H1 (cell line): Measurements from ENCODE around the gene DAAM1. TPM values are rescaled to one million over a fixed set of nuclear protein-coding genes. Genes with fewer than 3 reads are reported as not detected.

ENCODE experiments used
- CTCF ChIA-PET: fragments of 300-600 bp; sonication (Branson Sonifier 250); formaldehyde crosslinking; loops from one replicate; lab custom pipeline; 2021; ENCODE audit not compliant: partially characterized antibody; lab: Charles Lee
- POLR2A ChIA-PET: fragments of 300-600 bp; sonication (Branson Sonifier 250); formaldehyde crosslinking; loops from one replicate; lab custom pipeline; 2021; ENCODE audit warnings: inconsistent platforms; ENCODE audit not compliant: partially characterized antibody; lab: Charles Lee
- DNase-seq, 2 experiments: peaks; one replicate each; pipeline versions ENCODE4 v3.0.0 to v3.0.0-alpha.2; 2010 to 2022; ENCODE audit warnings: low spot score in 2 of 2, low read depth in 1 of 2, mixed read lengths in 1 of 2
- FAIRE-seq: peaks from 2 replicates; lab custom pipeline; 2011; peaks lifted over from hg19 to GRCh38; lab: Jason Lieb, UNC
- H2AFZ ChIP-seq: 2 replicates; pipeline ENCODE4 v1.8.1; 2012; ENCODE audit warnings: low read length, inconsistent platforms
- H2AK5ac ChIP-seq: 2 replicates; pipeline ENCODE4 v1.6.1; 2013; ENCODE audit warnings: low read depth, low read length
- H2BK120ac ChIP-seq: replicated peaks from 2 replicates; pipeline ENCODE3; 2013; ENCODE audit warnings: low read depth, low read length, inconsistent platforms
- H2BK12ac ChIP-seq: 2 replicates; pipeline ENCODE4 v1.6.1; 2013; ENCODE audit warnings: low read depth, low read length
- H2BK15ac ChIP-seq: 2 replicates; pipeline ENCODE4 v1.6.1; 2013; ENCODE audit warnings: low read length
- H2BK20ac ChIP-seq: 2 replicates; pipeline ENCODE4 v1.6.1; 2013; ENCODE audit warnings: low read length
- H2BK5ac ChIP-seq: 2 replicates; pipeline ENCODE4 v1.6.1; 2013; ENCODE audit warnings: low read depth, low read length
- H3K14ac ChIP-seq: 2 replicates; pipeline ENCODE4 v1.6.1; 2013; ENCODE audit warnings: inconsistent platforms; ENCODE audit not compliant: insufficient read length
- H3K18ac ChIP-seq: 2 replicates; pipeline ENCODE4 v1.6.1; 2013; ENCODE audit warnings: low read length; ENCODE audit errors: extremely low read depth
- H3K23ac ChIP-seq: 2 replicates; pipeline ENCODE4 v1.6.1; 2013; ENCODE audit warnings: inconsistent platforms; ENCODE audit not compliant: insufficient read length
- H3K23me2 ChIP-seq: 2 replicates; pipeline ENCODE4 v1.6.1; 2013; ENCODE audit warnings: low read depth, low read length
- H3K27ac ChIP-seq: 2 replicates; pipeline ENCODE4 v1.6.1; 2011; ENCODE audit warnings: low read depth, low read length, inconsistent platforms
- H3K27me3 ChIP-seq, 4 experiments: replicated peaks in 1 of 4; 1 replicate in 1 of 4; 2 replicates in 3 of 4; pipeline versions ENCODE4 v1.6.1 to v1.8.1; 2011 to 2013; ENCODE audit warnings: low read length in 3 of 4, mild to moderate bottlenecking in 3 of 4, inconsistent platforms in 2 of 4, mixed read lengths in 2 of 4, moderate library complexity in 1 of 4; ENCODE audit not compliant: control insufficient read depth in 3 of 4, insufficient read depth in 3 of 4; ENCODE audit errors: extremely low read depth in 1 of 4
- H3K36me3 ChIP-seq, 4 experiments: 2 replicates each; pipeline versions ENCODE4 v1.6.1 to v1.8.1; 2011 to 2013; ENCODE audit warnings: mild to moderate bottlenecking in 4 of 4, low read length in 3 of 4, moderate library complexity in 2 of 4, control low read depth in 1 of 4, inconsistent platforms in 1 of 4; ENCODE audit not compliant: insufficient read depth in 4 of 4, control insufficient read depth in 2 of 4
- H3K4ac ChIP-seq: replicated peaks from 2 replicates; pipeline ENCODE3; 2013; ENCODE audit warnings: low read length, low read depth, mixed read lengths, inconsistent platforms; ENCODE audit not compliant: insufficient read length
- H3K4me1 ChIP-seq, 4 experiments: replicated peaks in 1 of 4; 1 replicate in 1 of 4; 2 replicates in 3 of 4; pipeline versions ENCODE4 v1.6.1 to v1.8.1; 2011 to 2013; ENCODE audit warnings: low read length in 3 of 4, inconsistent platforms in 2 of 4, mixed read lengths in 1 of 4; ENCODE audit not compliant: insufficient read depth in 4 of 4, control insufficient read depth in 3 of 4
- H3K4me2 ChIP-seq, 2 experiments: 2 replicates each; pipeline versions ENCODE4 v1.6.1 to v1.8.1; 2011 to 2013; ENCODE audit warnings: low read depth in 2 of 2, low read length in 2 of 2, control low read depth in 1 of 2, inconsistent platforms in 1 of 2, mild to moderate bottlenecking in 1 of 2; ENCODE audit not compliant: insufficient read depth in 1 of 2
- H3K4me3 ChIP-seq, 4 experiments: fragments of 200-600, 300-600 bp in 1 of 4; sonication (generic), shearing (Covaris generic), sonication (Bioruptor Twin) in 1 of 4; 2 replicates each; pipeline versions ENCODE4 v1.5.1 to v1.8.1; 2011 to 2016; ENCODE audit warnings: low read length in 4 of 4, low read depth in 3 of 4, control low read depth in 2 of 4, inconsistent platforms in 2 of 4, mild to moderate bottlenecking in 2 of 4, mixed read lengths in 1 of 4, moderate library complexity in 1 of 4; ENCODE audit not compliant: insufficient read depth in 2 of 4; ENCODE audit errors: extremely low read depth in 1 of 4
- H3K56ac ChIP-seq: replicated peaks from 2 replicates; pipeline ENCODE3; 2013; ENCODE audit warnings: low read depth, mild to moderate bottlenecking, mixed read lengths, low read length, inconsistent platforms; ENCODE audit not compliant: insufficient read length
- H3K79me1 ChIP-seq: 2 replicates; pipeline ENCODE4 v1.6.1; 2013; ENCODE audit warnings: low read depth, low read length, control low read depth
- H3K79me2 ChIP-seq, 2 experiments: 2 replicates each; pipeline versions ENCODE4 v1.6.1 to v1.8.1; 2012 to 2013; ENCODE audit warnings: low read length in 2 of 2, mild to moderate bottlenecking in 2 of 2, inconsistent platforms in 1 of 2; ENCODE audit not compliant: insufficient read depth in 2 of 2, control insufficient read depth in 1 of 2
- H3K9ac ChIP-seq, 4 experiments: replicated peaks in 1 of 4; 1 replicate in 1 of 4; 2 replicates in 3 of 4; pipeline versions ENCODE4 v1.6.1 to v1.8.1; 2011 to 2013; ENCODE audit warnings: low read depth in 3 of 4, low read length in 3 of 4, control low read depth in 2 of 4, mild to moderate bottlenecking in 2 of 4, moderate library complexity in 2 of 4, inconsistent platforms in 1 of 4; ENCODE audit errors: extremely low read depth in 1 of 4
- H3K9me3 ChIP-seq, 2 experiments: 2 replicates each; pipeline versions ENCODE4 v1.6.1 to v1.8.1; 2012 to 2013; ENCODE audit warnings: mild to moderate bottlenecking in 2 of 2, moderate library complexity in 2 of 2, control low read depth in 1 of 2, inconsistent platforms in 1 of 2, low read depth in 1 of 2, low read length in 1 of 2, mixed read lengths in 1 of 2; ENCODE audit not compliant: insufficient read depth in 2 of 2
- H4K20me1 ChIP-seq, 2 experiments: replicated peaks in 1 of 2; 2 replicates each; pipeline versions ENCODE3 to v1.8.1; 2011 to 2013; ENCODE audit warnings: inconsistent platforms in 2 of 2, low read length in 2 of 2, mild to moderate bottlenecking in 1 of 2; ENCODE audit not compliant: insufficient read depth in 2 of 2, control insufficient read depth in 1 of 2
- H4K5ac ChIP-seq: 2 replicates; pipeline ENCODE4 v1.6.1; 2013; ENCODE audit warnings: low read length, low read depth, mixed read lengths, inconsistent platforms; ENCODE audit not compliant: insufficient read length
- H4K8ac ChIP-seq: 2 replicates; pipeline ENCODE4 v1.8.0; 2013; ENCODE audit warnings: mild to moderate bottlenecking, moderate library complexity, low read length, inconsistent platforms; ENCODE audit not compliant: insufficient read depth; ENCODE audit errors: extremely low read depth
- H4K91ac ChIP-seq: replicated peaks from 2 replicates; pipeline ENCODE3; 2013; ENCODE audit warnings: low read length, mixed read lengths, inconsistent platforms; ENCODE audit not compliant: insufficient read length
- BCL11A ChIP-seq, 2 experiments: IDR thresholded peaks; one replicate each; pipeline ENCODE4 v1.6.1; 2011; ENCODE audit warnings: low read depth in 2 of 2, low read length in 2 of 2, mild to moderate bottlenecking in 2 of 2
- CTBP2 ChIP-seq: IDR thresholded peaks from 2 replicates; pipeline ENCODE4 v1.7.0; 2011; ENCODE audit warnings: borderline replicate concordance, mild to moderate bottlenecking, moderate library complexity, mixed read lengths, low read length; ENCODE audit not compliant: insufficient read depth, insufficient read length
- EGR1 ChIP-seq: IDR thresholded peaks from 2 replicates; pipeline ENCODE4 v1.6.1; 2011; ENCODE audit warnings: low read depth, low read length, borderline replicate concordance
- GABPA ChIP-seq: IDR thresholded peaks from 2 replicates; pipeline ENCODE4 v1.6.1; 2011; ENCODE audit warnings: mild to moderate bottlenecking, low read length, moderate library complexity, borderline replicate concordance; ENCODE audit not compliant: insufficient read depth
- HDAC6 ChIP-seq: IDR thresholded peaks from one replicate; pipeline ENCODE4 v1.7.1; 2012; ENCODE audit warnings: low read depth, mild to moderate bottlenecking, inconsistent platforms, low read length, moderate library complexity
- MAFK ChIP-seq: IDR thresholded peaks from 2 replicates; pipeline ENCODE4 v1.6.1; 2012; ENCODE audit warnings: low read depth, mild to moderate bottlenecking, improper control_type of control experiment, low read length
- PHF8 ChIP-seq: fragments of 200-600 bp; sonication (generic); conservative IDR thresholded peaks from 2 replicates; pipeline ENCODE4 v1.7.1; 2012; ENCODE audit warnings: low read depth, mild to moderate bottlenecking, inconsistent platforms, low read length, moderate library complexity
- POU5F1 ChIP-seq: IDR thresholded peaks from 2 replicates; pipeline ENCODE4 v1.6.1; 2011; ENCODE audit warnings: low read depth, mild to moderate bottlenecking, low read length, moderate library complexity
- RAD21 ChIP-seq, 2 experiments: IDR thresholded peaks in 1 of 2; conservative IDR thresholded peaks in 1 of 2; 2 replicates each; pipeline ENCODE4 v1.6.1; 2011; ENCODE audit warnings: low read depth in 2 of 2, low read length in 2 of 2, improper control_type of control experiment in 1 of 2, inconsistent platforms in 1 of 2, mild to moderate bottlenecking in 1 of 2, moderate library complexity in 1 of 2
- RFX5 ChIP-seq: IDR thresholded peaks from 2 replicates; pipeline ENCODE4 v1.6.1; 2011; ENCODE audit warnings: low read depth, low read length, improper control_type of control experiment, borderline replicate concordance
- SIX5 ChIP-seq: IDR thresholded peaks from 2 replicates; pipeline ENCODE4 v1.6.1; 2011; ENCODE audit warnings: mild to moderate bottlenecking, low read depth, low read length
- SP1 ChIP-seq: IDR thresholded peaks from 2 replicates; pipeline ENCODE4 v1.6.1; 2011; ENCODE audit warnings: low read depth, low read length
- USF2 ChIP-seq: IDR thresholded peaks from 2 replicates; pipeline ENCODE4 v1.6.1; 2011; ENCODE audit warnings: low read length, improper control_type of control experiment
- WGBS, 2 experiments: shearing (Covaris generic) in 1 of 2; methylation state at CpG; one replicate each; pipeline versions ENCODE4 v1.1.6 to v1.1.7; 2013 to 2015; ENCODE audit warnings: low lambda C conversion rate in 2 of 2, mixed read lengths in 2 of 2, inconsistent platforms in 1 of 2, low coverage in 1 of 2, missing lambda C conversion rate in 1 of 2; ENCODE audit not compliant: insufficient replicate concordance in 2 of 2, insufficient coverage in 1 of 2, insufficient read length in 1 of 2; ENCODE audit errors: extremely low coverage in 1 of 2, missing lambda C conversion rate in 1 of 2; 5-methylcytosine and 5-hydroxymethylcytosine counted together
- polyA plus RNA-seq, 7 experiments: library from polyadenylated mRNA; depleted of rRNA in 3 of 7; stranded (reverse) in 5 of 7; unstranded in 2 of 7; fragments of >200 nt in 5 of 7; fragments of 200-250 nt in 2 of 7; gene quantifications; 1 replicate in 5 of 7; 2 replicates in 1 of 7; 4 replicates in 1 of 7; pipeline versions ENCODE4 v1.2.1 to v1.2.3, GENCODE V29; 2011 to 2013; ENCODE audit warnings: missing spikeins in 2 of 7, mixed read lengths in 2 of 7
- total RNA-seq: library from RNA; stranded (reverse); fragmentation: NEBNext Ultra II Directional; extraction: Animal tissue kit (Norgen Biotek cat#: 25700); gene quantifications from 2 replicates; pipeline ENCODE4 v1.2.1, GENCODE V29; 2021

DAAM1 gene
- total and polyA plus RNA-seq, 2 of the 8 experiments (the other 6 are each of a cell fraction or from before 2014, with no cell fraction given), result 5.0 to 44.9 TPM

GRCh38 chr14:59215757-59216156 lies 27.3 kb downstream of the DAAM1 start:
- Histone ChIP-seq H2BK15ac (no peak overlapping the region), H3K79me2 (peaks cover 0 to 20% of the 10 kb centered on the region in 2 experiments; a peak in 2 of 4 replicates), H2BK12ac (no peak overlapping the region), H2BK120ac (no peak overlapping the region), H3K4ac (no peak overlapping the region), H3K18ac (no peak overlapping the region), H3K14ac (no peak overlapping the region), H3K56ac (no peak overlapping the region), H3K36me3 (no peaks in the 10 kb centered on the region), H4K5ac (no peak overlapping the region), H3K4me1 (peaks cover 0 to 11% (median 8%) of the 10 kb centered on the region in 4 experiments; a peak in 3 of 7 replicates), H2BK20ac (no peak overlapping the region), H4K91ac (no peak overlapping the region), H2BK5ac (no peak overlapping the region), H3K27me3 (no peaks in the 10 kb centered on the region), H3K9me3 (no peaks in the 10 kb centered on the region), H4K20me1 (no peaks in the 10 kb centered on the region), H3K27ac (no peak overlapping the region), H3K23me2 (no peaks in the 10 kb centered on the region), H3K23ac (no peak overlapping the region), H3K4me2 (no peak overlapping the region), H3K9ac (no peak overlapping the region), H4K8ac (no peak overlapping the region), H2AFZ (no peak overlapping the region), H2AK5ac (peak overlapping the region; percentile 34; the same call in 1 of the 2 replicates), H3K79me1 (peaks cover 5% of the 10 kb centered on the region), H3K4me3 (no peak overlapping the region)
- FAIRE-seq (no peak), DNase-seq (no peak)
- POLR2A ChIA-PET, result interaction anchor here (1.4 to 1.8 kb wide), 2 partner anchors 12 to 39 kb away, joined by 3 read pairs; no protein-coding TSS in a partner anchor
- CTCF ChIA-PET, result interaction anchor here (0.8 to 1.0 kb wide), 2 partner anchors 22 to 25 kb away, joined by 3 to 4 read pairs; no protein-coding TSS in a partner anchor
- WGBS, 2 experiments, result 88% methylated on average over 4 of the region's 4 CpGs; no CpG with 5 or more reads in 1 of the 2 experiments
- TF ChIP-seq POU5F1, result no peak
- no peak for TF ChIP-seq EGR1
- TF ChIP-seq SP1, result no peak
- no peak for TF ChIP-seq CTBP2
- TF ChIP-seq RFX5, result no peak
- no peak for TF ChIP-seq USF2
- TF ChIP-seq MAFK, result no peak
- TF ChIP-seq SIX5, result no peak
- no peak for TF ChIP-seq RAD21 (IDR thresholded peaks at IDR 0.05 in 1 of 2, conservative IDR thresholded peaks at IDR 0.05 in 1 of 2; ENCODE audit: low read depth in 2 of 2, low read length in 2 of 2)
- no peak for TF ChIP-seq GABPA
- no peak for TF ChIP-seq HDAC6
- no peak for TF ChIP-seq PHF8
- TF ChIP-seq BCL11A (IDR thresholded peaks at IDR 0.05; ENCODE audit: low read depth in 2 of 2, low read length in 2 of 2), result no peak
